Keratinocyte (primary cell): ENCODE measurements around the gene SPTBN2. TPM values are rescaled to one million over a fixed set of nuclear protein-coding genes. Genes with fewer than 3 reads are reported as not detected.
A peak's percentile ranks its signal among the peaks of the same experiment; 100 is the strongest.

Experiments
- DNase-seq: peaks from one replicate; pipeline ENCODE4 v3.0.0-alpha.2; 2011; ENCODE audit warnings: low read depth, missing footprints, low spot score
- FAIRE-seq: peaks from 2 replicates; lab custom pipeline; 2011; peaks lifted over from hg19 to GRCh38; lab: Jason Lieb, UNC
- H2AFZ ChIP-seq: 2 replicates; pipeline ENCODE4 v1.6.0; 2012; ENCODE audit warnings: low read length, control low read depth, inconsistent platforms; ENCODE audit not compliant: control insufficient read depth
- H3K27ac ChIP-seq: 2 replicates; pipeline ENCODE4 v1.5.1; 2011; ENCODE audit warnings: low read length; ENCODE audit not compliant: control insufficient read depth, insufficient read depth
- H3K27me3 ChIP-seq: 3 replicates; pipeline ENCODE4 v1.6.0; 2011; ENCODE audit warnings: low read length; ENCODE audit not compliant: control insufficient read depth, insufficient read depth; ENCODE audit errors: extremely low read depth
- H3K36me3 ChIP-seq, 2 experiments: 2 replicates in 1 of 2; 3 replicates in 1 of 2; pipeline ENCODE4 v1.5.1; 2011; ENCODE audit warnings: low read length in 2 of 2, mild to moderate bottlenecking in 1 of 2; ENCODE audit not compliant: control insufficient read depth in 2 of 2, insufficient read depth in 2 of 2; ENCODE audit errors: extremely low read depth in 1 of 2
- H3K4me1 ChIP-seq: 3 replicates; pipeline ENCODE4 v1.5.1; 2011; ENCODE audit warnings: low read length; ENCODE audit not compliant: control insufficient read depth, insufficient read depth; ENCODE audit errors: extremely low read depth
- H3K4me2 ChIP-seq: 3 replicates; pipeline ENCODE4 v1.6.0; 2011; ENCODE audit warnings: low read depth, low read length; ENCODE audit not compliant: control insufficient read depth, insufficient read depth; ENCODE audit errors: extremely low read depth
- H3K4me3 ChIP-seq, 3 experiments: fragments of 200-600 bp in 1 of 3; sonication (generic) in 1 of 3; 2 replicates in 2 of 3; 3 replicates in 1 of 3; pipeline ENCODE4 v1.5.1; 2011 to 2016; ENCODE audit warnings: low read length in 3 of 3, mild to moderate bottlenecking in 3 of 3, control low read depth in 2 of 3, inconsistent platforms in 1 of 3, low read depth in 1 of 3, mixed read lengths in 1 of 3, mixed run types in 1 of 3, moderate library complexity in 1 of 3; ENCODE audit not compliant: control insufficient read depth in 2 of 3, insufficient read depth in 2 of 3; ENCODE audit errors: extremely low read depth in 1 of 3
- H3K79me2 ChIP-seq: 2 replicates; pipeline ENCODE4 v1.6.0; 2012; ENCODE audit warnings: low read length; ENCODE audit not compliant: control insufficient read depth, insufficient read depth
- H3K9ac ChIP-seq: 3 replicates; pipeline ENCODE4 v1.6.0; 2011; ENCODE audit warnings: low read length; ENCODE audit not compliant: control insufficient read depth, insufficient read depth; ENCODE audit errors: extremely low read depth
- H3K9me1 ChIP-seq: 3 replicates; pipeline ENCODE4 v1.6.0; 2011; ENCODE audit warnings: low read length; ENCODE audit not compliant: control insufficient read depth, insufficient read depth; ENCODE audit errors: extremely low read depth
- H3K9me3 ChIP-seq: 2 replicates; pipeline ENCODE4 v1.5.1; 2012; ENCODE audit warnings: low read depth, low read length; ENCODE audit not compliant: control insufficient read depth
- H4K20me1 ChIP-seq: 3 replicates; pipeline ENCODE4 v1.6.0; 2011; ENCODE audit warnings: low read length; ENCODE audit not compliant: control insufficient read depth, insufficient read depth; ENCODE audit errors: extremely low read depth
- CTCF ChIP-seq, 3 experiments: IDR thresholded peaks in 1 of 3; conservative IDR thresholded peaks in 1 of 3; optimal IDR thresholded peaks in 1 of 3; 2 replicates in 2 of 3; 3 replicates in 1 of 3; pipeline versions ENCODE3 to v1.5.1; 2011; ENCODE audit warnings: low read length in 3 of 3, mild to moderate bottlenecking in 3 of 3, moderate library complexity in 2 of 3, control low read depth in 1 of 3, inconsistent platforms in 1 of 3; ENCODE audit not compliant: insufficient read depth in 2 of 3; ENCODE audit errors: extremely low read depth in 1 of 3
- EZH2 ChIP-seq: IDR thresholded peaks from one replicate; pipeline ENCODE4 v1.6.1; 2012; ENCODE audit warnings: inconsistent platforms, mild to moderate bottlenecking, low read length, moderate library complexity
- dilution Hi-C: fragments of 300-500 bp; cut with MboI; formaldehyde crosslinking; loops from one replicate; pipeline ENCODE4 v1.7.0; 2020; ENCODE audit warnings: low sequenced_read_pairs; ENCODE audit not compliant: extremely low pct_ligation_motif_present
- polyA plus RNA-seq, 5 experiments: library from polyadenylated mRNA; depleted of rRNA in 3 of 5; stranded (reverse) in 3 of 5; stranded (forward) in 1 of 5; unstranded in 1 of 5; fragments of >200 nt; gene quantifications; 1 replicate in 1 of 5; 2 replicates in 3 of 5; 3 replicates in 1 of 5; pipeline versions ENCODE4 v1.2.1 to v1.2.3, GENCODE V29; 2011 to 2012; ENCODE audit warnings: missing spikeins in 2 of 5, low read depth in 1 of 5, low replicate concordance in 1 of 5

SPTBN2 gene
- polyA plus RNA-seq, 1 donor (not counting 4 experiments of a cell fraction or from before 2014, with no cell fraction given), result 7.8 TPM

GRCh38 chr11:66768088-66768521 is 39.1 kb upstream of the SPTBN2 start:
- Histone ChIP-seq H3K9me1 (no peaks in the 10 kb centered on the region), H3K27me3 (no peaks in the 10 kb centered on the region), H3K9me3 (no peaks in the 10 kb centered on the region), H3K4me1 (peaks cover 18% of the 10 kb centered on the region), H4K20me1 (no peaks in the 10 kb centered on the region), H3K4me3 (peak overlapping the region in 1 of 3 experiments; percentile 1), H3K9ac (no peak overlapping the region), H3K4me2 (peak overlapping the region; percentile 43), H3K36me3 (no peaks in the 10 kb centered on the region), H3K79me2 (no peaks in the 10 kb centered on the region), H2AFZ (no peak overlapping the region), H3K27ac (peak overlapping the region; percentile 59)
- TF ChIP-seq EZH2, result no peak
- TF ChIP-seq CTCF (optimal IDR thresholded peaks at IDR 0.05 in 1 of 3, IDR thresholded peaks at IDR 0.05 in 1 of 3, conservative IDR thresholded peaks at IDR 0.05 in 1 of 3; ENCODE audit: extremely low read depth in 1 of 3, insufficient read depth in 2 of 3, low read length in 3 of 3), result no peak
- no peak for FAIRE-seq
- peak; percentile 23 for DNase-seq
- dilution Hi-C loops, result no loop called here

GRCh38 chr11:66767666-66768065 is 38.6 kb upstream of the SPTBN2 start:
- Histone ChIP-seq H3K4me3 (peak overlapping the region in 1 of 3 experiments; percentile 1), H3K4me2 (peak overlapping the region; percentile 43), H4K20me1 (no peaks in the 10 kb centered on the region), H3K27ac (peak overlapping the region; percentile 59), H2AFZ (peak overlapping the region; percentile 41), H3K79me2 (no peaks in the 10 kb centered on the region), H3K9me3 (no peaks in the 10 kb centered on the region), H3K27me3 (no peaks in the 10 kb centered on the region), H3K4me1 (peaks cover 18% of the 10 kb centered on the region), H3K36me3 (no peaks in the 10 kb centered on the region), H3K9ac (no peak overlapping the region), H3K9me1 (no peaks in the 10 kb centered on the region)
- DNase-seq (no peak), FAIRE-seq (no peak)
- TF ChIP-seq CTCF (optimal IDR thresholded peaks at IDR 0.05 in 1 of 3, IDR thresholded peaks at IDR 0.05 in 1 of 3, conservative IDR thresholded peaks at IDR 0.05 in 1 of 3; ENCODE audit: extremely low read depth in 1 of 3, insufficient read depth in 2 of 3, low read length in 3 of 3), result no peak
- no peak for TF ChIP-seq EZH2
- dilution Hi-C loops, result no loop called here
